Measurements from ENCODE around the gene CEACAM6. TPM values are rescaled to one million over a fixed set of nuclear protein-coding genes. Genes with fewer than 3 reads are reported as not detected.

The CEACAM6 gene
- total and polyA plus RNA-seq, 2 experiments from 2014 or later: not detected

- TF ChIP-seq ZNF462 (CRISPR knock-in tag; IDR thresholded peaks at IDR 0.05) (no peak), CREB1 (CRISPR knock-in tag; IDR thresholded peaks at IDR 0.05; ENCODE audit: low read depth) (no peak), JUNB (IDR thresholded peaks at IDR 0.05; ENCODE audit: unreplicated experiment) (no peak), REST (IDR thresholded peaks at IDR 0.05; ENCODE audit: unreplicated experiment) (no peak), NANOG (IDR thresholded peaks at IDR 0.05; ENCODE audit: borderline replicate concordance) (no peak), EZH2phosphoT487 (IDR thresholded peaks at IDR 0.05; ENCODE audit: unreplicated experiment) (no peak)
Observed at GRCh38 chr19:41709951-41710645, 45.2 kb upstream of the CEACAM6 start (continued).

All from GM23338 (cell line).